Measurements from ENCODE around the gene ASB10.

ASB10 gene

DNA sequence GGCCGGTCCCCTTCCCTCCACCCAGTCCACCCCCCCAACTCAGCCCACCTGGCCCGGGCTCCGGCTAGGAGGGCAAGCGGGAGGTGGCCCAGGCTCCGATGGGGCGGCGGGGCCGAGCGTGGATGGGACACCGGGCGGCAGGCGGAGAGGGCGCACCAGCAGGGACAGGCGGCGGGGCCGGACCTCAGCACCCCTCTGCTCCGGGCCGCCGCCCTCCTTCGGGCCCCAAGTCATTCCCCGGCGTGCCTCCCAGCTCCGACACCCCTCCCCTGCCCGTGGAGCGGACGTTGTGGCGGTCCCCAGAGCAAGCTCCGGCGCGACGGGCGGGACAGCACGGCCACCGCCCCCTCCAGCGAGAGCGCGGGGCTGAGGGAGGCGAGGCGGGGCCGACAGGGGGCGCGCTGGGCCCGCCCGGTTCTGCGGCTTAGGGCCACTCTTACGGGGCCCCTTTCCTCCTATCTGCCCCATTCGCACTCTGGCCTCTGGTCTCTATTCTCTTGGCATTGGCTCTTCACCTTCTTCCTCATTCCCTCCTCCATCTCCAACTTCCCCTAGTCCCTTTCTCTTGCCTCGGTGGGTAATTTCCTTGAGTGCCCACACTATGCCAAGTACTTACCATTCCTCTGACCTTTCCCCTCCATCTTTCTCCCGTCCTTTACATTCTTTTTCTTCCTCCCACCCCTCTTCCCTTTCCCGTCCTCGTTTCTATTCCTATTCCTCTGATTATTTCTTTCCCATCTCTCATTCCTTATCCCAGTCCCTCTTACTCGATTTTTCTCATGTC is 18.9 kb downstream of the ASB10 start:
- H3K4me3 ChIP-seq (ENCODE audit: low read length): peak overlapping the region; percentile 48

DNA sequence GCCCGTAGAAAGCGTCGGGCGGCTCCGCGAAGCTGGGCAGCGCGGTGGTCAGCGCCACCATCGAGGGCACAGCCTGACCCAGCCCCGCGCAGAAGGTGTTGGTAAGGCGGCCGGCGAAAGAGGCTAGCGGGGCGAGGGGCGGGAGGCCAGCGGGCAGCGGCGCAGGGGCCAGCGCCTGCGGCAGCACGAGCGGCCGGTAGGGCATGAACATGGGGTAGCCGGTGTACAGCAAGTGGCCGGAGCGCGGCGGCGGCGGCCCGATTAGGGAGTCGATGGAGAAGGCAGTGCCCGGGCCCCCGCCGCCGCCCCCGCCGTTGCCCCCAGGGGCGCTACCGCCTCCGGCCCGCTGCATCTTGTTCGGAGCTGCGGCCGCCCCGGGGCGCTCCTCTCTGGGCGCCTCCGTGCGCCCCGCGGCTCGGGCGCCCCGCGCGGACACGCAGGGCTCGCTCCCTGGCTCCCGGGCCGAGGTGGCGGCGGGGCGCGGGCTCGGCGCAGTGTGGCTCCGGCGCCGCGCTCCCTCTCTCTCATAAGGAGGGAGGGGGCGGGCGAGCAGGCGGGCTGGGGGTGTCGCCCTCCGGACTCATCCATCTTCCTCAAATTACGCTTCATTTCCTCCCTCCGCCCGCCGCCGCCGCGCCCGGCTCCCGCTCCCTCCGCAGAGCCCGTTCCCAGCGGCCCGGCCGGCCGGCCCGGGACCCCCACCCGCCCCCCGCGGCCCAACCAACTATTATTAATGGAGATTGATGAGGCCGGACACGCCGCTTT is 19.7 kb downstream of the ASB10 start, which contains the start of gene GBX1:
TSS of gene GBX1 (minus strand) at position 498 of the 765 bp plus-strand sequence. CDS start at position 352, 146 bp downstream.
- Histone ChIP-seq H3K9me3 (ENCODE audit: insufficient read depth, low read length) (no peaks in the 10 kb centered on the region), H3K9ac (ENCODE audit: low read length) (no peak within 1 kb of the TSS), H3K4me3 (ENCODE audit: low read length) (peak within 1 kb of the TSS; percentile 48), H3K27me3 (ENCODE audit: low read depth, low read length) (peaks cover 64% of the 10 kb centered on the region), H2AFZ (ENCODE audit: low read depth, low read length) (no peak within 1 kb of the TSS), H3K36me3 (replicated peaks; ENCODE audit: low read depth, low read length) (no peaks in the 10 kb centered on the region), H3K4me2 (ENCODE audit: low read length) (peak within 1 kb of the TSS; percentile 47), H3K79me2 (ENCODE audit: low read length) (no peaks in the 10 kb centered on the region), H4K20me1 (ENCODE audit: insufficient read depth, low read length) (no peaks in the 10 kb centered on the region), H3K27ac (ENCODE audit: low read length) (no peak within 1 kb of the TSS), H3K4me1 (ENCODE audit: low read length) (peaks cover 6% of the 10 kb centered on the region)
- TF ChIP-seq, protein P1, sequence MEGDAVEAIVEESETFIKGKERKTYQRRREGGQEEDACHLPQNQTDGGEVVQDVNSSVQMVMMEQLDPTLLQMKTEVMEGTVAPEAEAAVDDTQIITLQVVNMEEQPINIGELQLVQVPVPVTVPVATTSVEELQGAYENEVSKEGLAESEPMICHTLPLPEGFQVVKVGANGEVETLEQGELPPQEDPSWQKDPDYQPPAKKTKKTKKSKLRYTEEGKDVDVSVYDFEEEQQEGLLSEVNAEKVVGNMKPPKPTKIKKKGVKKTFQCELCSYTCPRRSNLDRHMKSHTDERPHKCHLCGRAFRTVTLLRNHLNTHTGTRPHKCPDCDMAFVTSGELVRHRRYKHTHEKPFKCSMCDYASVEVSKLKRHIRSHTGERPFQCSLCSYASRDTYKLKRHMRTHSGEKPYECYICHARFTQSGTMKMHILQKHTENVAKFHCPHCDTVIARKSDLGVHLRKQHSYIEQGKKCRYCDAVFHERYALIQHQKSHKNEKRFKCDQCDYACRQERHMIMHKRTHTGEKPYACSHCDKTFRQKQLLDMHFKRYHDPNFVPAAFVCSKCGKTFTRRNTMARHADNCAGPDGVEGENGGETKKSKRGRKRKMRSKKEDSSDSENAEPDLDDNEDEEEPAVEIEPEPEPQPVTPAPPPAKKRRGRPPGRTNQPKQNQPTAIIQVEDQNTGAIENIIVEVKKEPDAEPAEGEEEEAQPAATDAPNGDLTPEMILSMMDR (IDR thresholded peaks at IDR 0.05; ENCODE audit: low read depth, low read length): no peak
- no peak for TF ChIP-seq EZH2phosphoT487 (IDR thresholded peaks at IDR 0.05; ENCODE audit: low read depth)

More for the DNA sequence above, 18.9 kb downstream of the ASB10 start:
- H3K27me3 ChIP-seq (ENCODE audit: low read depth, low read length): peaks cover 66% of the 10 kb centered on the region
- H3K27ac ChIP-seq (ENCODE audit: low read length): no peak overlapping the region
- H3K79me2 ChIP-seq (ENCODE audit: low read length): no peaks in the 10 kb centered on the region
- H3K9ac ChIP-seq (ENCODE audit: low read length): no peak overlapping the region
- H3K9me3 ChIP-seq (ENCODE audit: insufficient read depth, low read length): no peaks in the 10 kb centered on the region
- H4K20me1 ChIP-seq (ENCODE audit: insufficient read depth, low read length): no peaks in the 10 kb centered on the region
- peak overlapping the region; percentile 47 for H3K4me2 ChIP-seq (ENCODE audit: low read length)
- H3K36me3 ChIP-seq (replicated peaks; ENCODE audit: low read depth, low read length): no peaks in the 10 kb centered on the region
- peaks cover 7% of the 10 kb centered on the region for H3K4me1 ChIP-seq (ENCODE audit: low read length)
- no peak overlapping the region for H2AFZ ChIP-seq (ENCODE audit: low read depth, low read length)
- no peak for TF ChIP-seq EZH2phosphoT487 (IDR thresholded peaks at IDR 0.05; ENCODE audit: low read depth)
- TF ChIP-seq, protein P1 (IDR thresholded peaks at IDR 0.05; ENCODE audit: low read depth, low read length): peak; percentile 54

DNA sequence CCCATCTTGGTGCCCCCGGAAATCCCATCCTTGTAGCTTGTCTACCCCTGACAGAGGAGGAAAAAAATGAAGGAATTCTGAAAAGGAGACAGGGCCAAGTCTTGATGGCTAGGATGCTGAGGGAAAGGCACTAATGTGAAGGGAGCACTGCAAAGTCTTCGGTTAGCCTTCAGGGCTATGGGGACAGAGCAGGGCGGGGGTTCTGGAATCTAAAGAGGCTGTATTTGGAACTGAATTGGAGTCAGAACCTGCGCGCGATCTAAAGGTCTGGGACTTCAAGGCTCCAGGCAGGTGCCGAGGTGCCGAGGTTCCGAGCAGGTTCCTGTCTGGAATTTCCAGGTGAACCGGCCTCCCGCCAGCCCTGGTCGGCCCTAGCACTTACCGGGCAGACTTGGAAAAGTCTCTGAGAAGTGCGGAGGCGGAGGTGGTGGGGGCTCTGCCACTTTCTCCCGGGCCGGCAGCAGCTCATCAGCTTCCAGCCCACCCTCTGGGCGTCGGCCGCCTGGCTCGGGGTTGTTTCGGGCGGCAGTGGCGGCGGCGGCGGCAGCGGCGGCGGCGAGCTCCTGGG is 20.3 kb downstream of the ASB10 start:
- H3K4me1 ChIP-seq (ENCODE audit: low read length): no peaks in the 10 kb centered on the region
- H3K27me3 ChIP-seq (ENCODE audit: low read depth, low read length): peaks cover 57% of the 10 kb centered on the region
- H3K4me3 ChIP-seq (ENCODE audit: low read length): no peak overlapping the region
- H3K79me2 ChIP-seq (ENCODE audit: low read length): no peaks in the 10 kb centered on the region
- no peaks in the 10 kb centered on the region for H3K36me3 ChIP-seq (replicated peaks; ENCODE audit: low read depth, low read length)
- TF ChIP-seq, protein P1 (IDR thresholded peaks at IDR 0.05; ENCODE audit: low read depth, low read length): no peak
- TF ChIP-seq EZH2phosphoT487 (IDR thresholded peaks at IDR 0.05; ENCODE audit: low read depth): no peak
- no peak overlapping the region for H3K27ac ChIP-seq (ENCODE audit: low read length)
- no peak overlapping the region for H3K9ac ChIP-seq (ENCODE audit: low read length)
- H2AFZ ChIP-seq (ENCODE audit: low read depth, low read length): no peak overlapping the region
- no peaks in the 10 kb centered on the region for H4K20me1 ChIP-seq (ENCODE audit: insufficient read depth, low read length)
- H3K9me3 ChIP-seq (ENCODE audit: insufficient read depth, low read length): no peaks in the 10 kb centered on the region
- no peak overlapping the region for H3K4me2 ChIP-seq (ENCODE audit: low read length)

DNA sequence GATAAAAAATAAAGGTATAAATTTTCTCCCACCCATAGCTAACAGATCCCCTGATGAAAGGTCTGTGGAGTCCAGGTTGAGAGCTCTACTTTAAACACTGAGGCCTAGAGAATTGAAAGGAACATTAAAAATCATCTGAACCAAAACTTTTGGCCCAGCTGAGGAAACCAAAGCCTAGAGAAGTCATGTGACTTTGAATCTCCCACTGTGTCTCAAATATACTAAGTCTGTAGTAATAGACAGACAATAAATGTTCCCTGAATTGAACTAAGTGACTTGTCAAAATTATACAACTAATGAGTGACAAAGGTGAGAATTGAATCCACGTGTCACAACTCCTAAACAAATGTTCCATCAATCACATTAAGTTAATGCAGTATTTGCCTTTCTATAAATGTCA is 25.3 kb downstream of the ASB10 start:
- H3K27ac ChIP-seq (ENCODE audit: low read length): no peak overlapping the region
- no peaks in the 10 kb centered on the region for H4K20me1 ChIP-seq (ENCODE audit: insufficient read depth, low read length)
- H3K4me2 ChIP-seq (ENCODE audit: low read length): no peak overlapping the region
- H2AFZ ChIP-seq (ENCODE audit: low read depth, low read length): no peak overlapping the region
- no peak overlapping the region for H3K9ac ChIP-seq (ENCODE audit: low read length)
- no peaks in the 10 kb centered on the region for H3K4me1 ChIP-seq (ENCODE audit: low read length)
- H3K36me3 ChIP-seq (replicated peaks; ENCODE audit: low read depth, low read length): no peaks in the 10 kb centered on the region
- no peaks in the 10 kb centered on the region for H3K9me3 ChIP-seq (ENCODE audit: insufficient read depth, low read length)
- peaks cover 46% of the 10 kb centered on the region for H3K27me3 ChIP-seq (ENCODE audit: low read depth, low read length)
- TF ChIP-seq, protein P1 (IDR thresholded peaks at IDR 0.05; ENCODE audit: low read depth, low read length): no peak
- no peak for TF ChIP-seq EZH2phosphoT487 (IDR thresholded peaks at IDR 0.05; ENCODE audit: low read depth)
- no peaks in the 10 kb centered on the region for H3K79me2 ChIP-seq (ENCODE audit: low read length)
- no peak overlapping the region for H3K4me3 ChIP-seq (ENCODE audit: low read length)

All from OCI-LY3 (cell line).